ENCODE data around the gene PRF1.
"Not testable (repeated sequence)": the region's sequence is repeated elsewhere in the genome, so short reads cannot be mapped to it uniquely, and the experiment has no call there.

PRF1 gene

DNA sequence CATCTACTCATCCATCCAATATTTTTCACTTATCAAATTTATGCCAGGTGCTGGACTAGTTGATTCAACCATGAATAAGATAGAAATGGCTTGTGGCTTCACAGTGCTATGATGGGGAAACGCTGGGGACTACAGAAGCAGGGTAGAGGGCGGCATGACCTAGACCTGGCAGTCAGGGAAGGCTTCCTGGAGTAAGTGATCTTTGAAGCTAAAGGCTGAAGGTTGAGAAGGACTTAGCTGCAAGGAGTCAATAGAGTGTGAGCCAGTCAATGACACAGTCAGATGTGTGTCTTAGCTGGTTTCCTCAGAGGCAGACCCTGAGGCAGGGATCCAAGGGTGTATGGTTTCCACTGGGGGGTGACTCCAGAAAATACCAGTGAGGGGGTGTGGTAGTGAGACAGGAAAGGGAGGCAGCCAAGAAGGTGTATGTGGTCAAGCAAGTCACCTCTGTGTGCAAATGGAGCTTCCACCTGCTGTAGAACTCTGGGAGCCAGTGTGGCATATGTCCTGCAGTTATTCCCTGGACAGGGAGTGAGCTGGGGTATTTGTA lies 10.3 kb downstream of the PRF1 start:
- no peak for DNase-seq

- no peak for DNase-seq
These were observed 11.7 kb downstream of the PRF1 start for GRCh38 chr10:70590655-70591416.

DNA sequence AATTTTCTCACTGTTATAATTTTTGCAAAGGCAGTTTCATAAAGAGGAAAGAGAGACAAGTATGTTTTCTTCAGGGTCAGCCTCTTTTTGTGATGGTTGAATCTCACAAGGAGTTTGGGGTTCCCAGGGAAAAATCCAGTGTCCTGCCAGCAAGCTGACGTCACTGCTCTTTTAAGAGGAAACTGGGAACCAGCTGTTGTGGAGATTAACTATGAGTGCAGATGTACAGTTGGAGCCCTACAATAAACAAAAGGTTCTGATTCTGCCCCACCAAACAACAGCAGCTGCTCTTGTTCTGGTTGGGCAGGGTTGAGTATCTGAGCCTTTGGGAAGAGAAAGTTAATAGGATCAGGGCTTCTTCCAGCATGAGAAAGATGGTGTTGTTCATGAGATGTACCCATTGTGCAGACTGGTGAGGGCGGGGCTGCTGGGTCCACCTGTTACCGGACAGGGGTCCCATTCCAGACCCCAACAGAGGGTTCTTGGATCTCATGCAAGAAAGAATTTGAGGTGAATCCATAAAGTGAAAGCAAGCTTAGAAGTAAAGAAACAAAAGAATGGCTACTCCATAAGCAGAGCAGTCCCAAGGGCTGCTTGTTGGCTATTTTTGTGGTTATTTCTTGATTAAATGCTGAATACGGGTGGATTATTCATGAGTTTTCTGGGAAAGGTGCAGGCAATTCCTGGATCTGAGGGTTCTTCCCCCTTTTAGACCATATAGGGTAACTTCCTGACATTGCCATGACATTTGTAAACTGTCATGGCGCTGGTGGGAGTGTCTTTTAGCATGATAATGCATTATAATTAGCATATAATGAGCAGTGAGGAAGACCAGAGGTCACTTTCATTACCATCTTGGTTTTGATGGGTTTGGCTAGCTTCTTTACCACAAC lies 12.5 kb downstream of the PRF1 start:
- no peak for DNase-seq

- no peak for DNase-seq
These were observed 13.5 kb downstream of the PRF1 start for GRCh38 chr10:70588859-70589570.

- DNase-seq = no peak
These were observed 14.3 kb downstream of the PRF1 start for GRCh38 chr10:70588255-70588654.

DNA sequence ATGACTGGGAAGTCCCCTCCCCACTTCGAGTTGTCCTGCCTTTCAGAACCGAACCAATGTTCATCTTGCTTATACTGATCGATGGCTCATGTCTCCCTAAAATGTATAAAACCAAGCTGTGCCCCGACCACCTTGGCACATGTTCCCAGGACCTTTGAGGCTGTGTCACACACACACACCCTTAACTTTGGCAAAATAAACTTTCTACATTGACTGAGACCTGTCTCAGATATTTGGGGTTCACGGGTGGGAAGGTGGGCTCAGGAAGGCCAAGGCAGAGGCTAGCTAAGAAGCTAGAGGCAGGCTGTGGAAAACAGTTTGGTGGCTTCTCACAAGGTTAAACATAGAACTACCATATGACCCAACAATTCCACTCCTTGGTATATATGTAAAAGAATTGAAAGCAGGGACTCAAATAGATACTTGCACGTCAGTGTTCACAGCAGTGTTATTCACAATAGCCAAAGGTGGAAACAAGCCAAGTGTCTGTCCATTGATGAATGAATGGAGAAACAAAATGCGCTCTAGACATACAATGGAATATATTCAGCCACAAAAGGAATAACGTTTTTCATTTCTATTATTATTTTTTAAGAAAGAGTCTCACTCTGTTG lies 15.4 kb downstream of the PRF1 start:
- no peak for DNase-seq

DNA sequence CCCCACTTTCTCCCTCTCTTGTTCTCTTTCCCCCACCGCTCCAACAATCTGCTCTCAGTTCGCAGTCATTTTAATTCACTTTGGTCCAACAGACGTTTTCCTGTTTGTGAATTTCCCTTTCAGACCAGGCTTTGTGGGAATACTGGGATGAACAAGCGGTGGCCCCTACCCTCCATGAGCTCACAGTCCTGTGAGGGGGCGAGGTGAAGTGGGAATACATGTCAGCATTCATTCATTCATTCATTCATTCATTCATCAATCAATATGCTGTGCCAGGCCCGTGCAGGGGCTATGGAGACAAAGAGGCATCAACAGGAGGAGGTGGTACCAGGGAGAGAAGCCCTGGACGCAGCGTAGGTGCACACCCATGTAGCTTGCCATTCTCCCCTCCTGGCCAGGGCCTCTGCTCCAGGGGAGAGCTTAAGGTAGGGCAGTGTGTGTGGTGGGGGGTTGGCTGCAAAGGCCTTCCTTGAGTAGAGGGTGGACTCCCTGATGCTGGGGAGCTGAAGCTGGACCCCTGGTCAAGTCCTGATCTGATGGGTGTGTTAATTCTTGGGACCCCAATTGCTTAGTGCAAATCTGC lies 16.1 kb downstream of the PRF1 start:
- no peak for DNase-seq

DNA sequence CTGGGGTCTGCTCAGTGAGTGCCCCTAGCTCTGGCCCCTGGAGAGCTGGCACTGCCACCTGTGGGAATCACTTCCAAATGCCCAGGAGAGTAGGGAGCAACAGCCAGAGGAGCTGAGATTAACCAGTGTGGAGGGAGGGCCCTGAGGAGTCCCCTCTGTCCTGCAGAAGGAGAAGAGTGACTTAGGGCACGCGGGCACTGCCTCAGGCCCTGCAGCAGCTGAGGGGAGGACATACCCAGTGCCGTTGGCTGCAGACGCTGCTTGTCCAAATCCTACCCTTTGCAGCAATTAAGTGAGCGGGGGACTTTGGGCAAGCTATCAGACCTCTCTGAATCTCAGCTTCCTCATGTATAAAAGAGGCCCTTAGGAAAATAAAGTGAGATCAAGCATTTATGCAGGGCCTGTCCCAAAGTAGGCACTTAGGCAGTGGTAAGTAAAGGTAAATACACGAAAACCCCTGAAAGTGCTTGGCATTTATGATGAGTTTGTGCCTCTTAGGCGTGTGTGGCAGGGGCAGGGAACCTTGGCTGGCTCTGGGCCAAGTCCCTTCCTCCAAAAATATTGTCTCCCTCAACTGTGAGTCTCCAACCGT lies 16.9 kb downstream of the PRF1 start:
- no peak for DNase-seq

DNA sequence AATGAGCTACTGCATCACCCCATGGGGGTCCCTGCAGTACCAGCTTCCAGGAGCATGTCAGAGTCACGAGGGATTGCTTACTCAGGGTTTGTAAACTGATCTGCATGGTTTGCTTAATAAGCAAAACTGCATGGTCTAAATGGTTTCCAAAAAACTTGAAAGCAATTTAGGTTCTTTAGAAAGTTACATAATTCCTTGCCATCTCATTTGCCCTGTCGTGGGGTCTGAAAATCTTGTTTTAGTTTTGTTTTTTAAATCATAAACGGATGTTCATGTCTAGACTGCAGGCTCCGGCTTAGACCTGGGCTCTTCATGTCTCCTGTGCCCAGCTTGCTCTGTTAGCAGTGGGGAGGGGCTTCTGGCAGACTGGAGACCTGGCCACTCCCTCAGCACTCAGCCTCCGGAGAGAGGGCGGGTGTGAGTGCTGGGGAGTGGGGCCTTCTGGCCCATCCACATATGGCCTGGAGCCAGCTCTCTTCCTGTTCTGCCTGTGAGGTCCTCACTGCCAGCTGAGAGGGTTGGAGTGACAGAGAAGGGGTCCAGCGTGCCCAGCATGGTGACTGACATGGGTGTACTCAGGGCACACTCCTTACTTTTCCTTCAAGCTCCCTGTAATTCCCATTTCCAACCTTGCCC lies 17.5 kb downstream of the PRF1 start:
- no peak for DNase-seq

DNA sequence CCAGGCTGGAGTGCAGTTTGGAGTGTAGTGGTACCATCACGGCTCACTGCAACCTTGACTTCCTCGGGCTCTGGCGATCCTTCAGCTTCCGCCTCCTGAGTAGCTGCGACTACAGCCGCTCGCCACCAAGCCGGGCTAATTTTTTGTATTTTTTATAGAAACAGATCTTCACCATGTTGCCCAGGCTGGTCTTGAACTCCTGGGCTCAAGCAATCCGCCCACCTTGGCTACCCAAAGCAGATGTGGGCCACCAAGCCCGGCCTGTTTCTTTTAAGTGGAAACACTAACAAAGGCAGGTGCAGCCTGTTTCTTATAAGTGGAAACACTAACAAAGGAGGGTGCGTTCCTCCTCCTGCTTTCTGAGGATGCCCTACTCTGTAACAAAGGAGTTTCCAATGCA lies 18.2 kb downstream of the PRF1 start:
- DNase-seq = no peak

GRCh38 chr10:70583669-70584037 lies 18.9 kb downstream of the PRF1 start:
- DNase-seq = no peak

DNA sequence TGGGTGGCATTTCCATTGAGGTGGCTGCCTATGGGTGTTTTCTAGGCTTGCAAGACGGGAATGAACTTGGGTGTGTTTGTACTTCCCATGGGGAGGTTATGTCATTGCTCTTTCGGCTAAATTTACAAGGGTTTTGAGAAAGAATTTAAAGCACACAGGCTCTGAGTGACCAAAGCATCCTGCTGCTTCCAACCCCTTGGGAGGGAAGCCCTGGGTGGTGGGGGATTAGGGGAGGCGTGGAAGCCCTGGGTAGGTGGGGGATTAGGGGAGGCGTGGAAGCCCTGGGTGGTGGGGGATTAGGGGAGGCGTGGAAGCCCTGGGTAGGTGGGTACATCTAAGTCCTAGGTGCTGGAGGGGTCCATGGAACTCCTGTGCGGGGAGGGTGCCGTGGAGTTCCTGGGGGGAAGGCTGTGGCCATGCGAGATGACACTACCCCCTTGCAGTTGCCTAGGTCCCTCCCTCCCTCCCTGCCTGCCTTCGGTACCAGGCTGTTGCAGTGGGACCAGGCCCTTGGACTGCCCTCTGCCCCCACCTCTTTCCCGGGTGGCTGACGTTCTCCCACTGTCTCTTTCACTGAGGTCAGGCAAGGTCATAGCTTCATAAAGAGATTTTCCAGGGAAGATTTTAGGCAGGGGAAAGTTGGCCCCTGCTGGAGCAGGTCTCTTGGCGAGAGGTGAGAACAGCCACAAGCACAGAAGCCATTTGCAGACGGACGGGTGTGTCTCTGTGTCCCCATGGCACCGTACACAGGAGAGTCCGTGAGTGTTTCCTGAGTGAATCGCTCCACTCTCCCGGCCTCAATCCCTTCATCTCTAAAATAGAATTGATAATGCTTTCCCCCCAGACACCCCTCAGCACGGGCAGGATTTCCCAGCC lies 19.5 kb downstream of the PRF1 start:
- no peak for DNase-seq

- DNase-seq = not testable (repeated sequence)
These were observed 21.4 kb downstream of the PRF1 start for GRCh38 chr10:70581176-70581575.

GRCh38 chr10:70579234-70580002 lies 23.1 kb downstream of the PRF1 start:
- DNase-seq = no peak

DNA sequence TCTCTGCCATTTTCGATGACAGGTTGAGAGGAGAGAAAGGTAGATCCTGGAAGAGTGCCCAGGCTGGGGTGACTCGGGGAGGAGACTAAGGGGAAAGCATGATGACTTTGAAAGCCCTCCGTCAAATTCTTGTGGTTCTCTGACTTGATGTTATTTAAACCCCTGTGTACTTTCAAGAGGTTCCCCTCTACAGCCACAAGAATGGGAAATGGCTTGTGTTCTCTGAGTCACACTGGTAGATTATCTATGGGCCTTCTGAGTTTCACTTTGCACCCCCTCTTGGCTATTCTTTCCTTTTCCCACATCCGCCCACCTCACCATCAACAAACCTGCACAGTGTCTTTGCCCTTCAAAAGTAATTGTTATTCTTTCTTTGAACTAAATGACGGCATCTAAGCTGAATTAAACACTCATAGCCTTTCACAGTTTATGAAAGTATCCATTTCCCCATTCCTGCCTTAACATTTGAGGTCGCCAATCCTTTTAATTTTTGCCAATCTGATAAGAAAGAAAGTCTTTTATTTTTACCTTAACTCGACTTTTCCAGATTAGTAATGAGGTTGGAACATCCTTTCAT lies 24.1 kb downstream of the PRF1 start:
- peak in 3 of 6 experiments; percentile 44 to 57 (median 54) for DNase-seq

GRCh38 chr10:70576803-70577517 lies 25.6 kb downstream of the PRF1 start:
- DNase-seq = no peak

DNA sequence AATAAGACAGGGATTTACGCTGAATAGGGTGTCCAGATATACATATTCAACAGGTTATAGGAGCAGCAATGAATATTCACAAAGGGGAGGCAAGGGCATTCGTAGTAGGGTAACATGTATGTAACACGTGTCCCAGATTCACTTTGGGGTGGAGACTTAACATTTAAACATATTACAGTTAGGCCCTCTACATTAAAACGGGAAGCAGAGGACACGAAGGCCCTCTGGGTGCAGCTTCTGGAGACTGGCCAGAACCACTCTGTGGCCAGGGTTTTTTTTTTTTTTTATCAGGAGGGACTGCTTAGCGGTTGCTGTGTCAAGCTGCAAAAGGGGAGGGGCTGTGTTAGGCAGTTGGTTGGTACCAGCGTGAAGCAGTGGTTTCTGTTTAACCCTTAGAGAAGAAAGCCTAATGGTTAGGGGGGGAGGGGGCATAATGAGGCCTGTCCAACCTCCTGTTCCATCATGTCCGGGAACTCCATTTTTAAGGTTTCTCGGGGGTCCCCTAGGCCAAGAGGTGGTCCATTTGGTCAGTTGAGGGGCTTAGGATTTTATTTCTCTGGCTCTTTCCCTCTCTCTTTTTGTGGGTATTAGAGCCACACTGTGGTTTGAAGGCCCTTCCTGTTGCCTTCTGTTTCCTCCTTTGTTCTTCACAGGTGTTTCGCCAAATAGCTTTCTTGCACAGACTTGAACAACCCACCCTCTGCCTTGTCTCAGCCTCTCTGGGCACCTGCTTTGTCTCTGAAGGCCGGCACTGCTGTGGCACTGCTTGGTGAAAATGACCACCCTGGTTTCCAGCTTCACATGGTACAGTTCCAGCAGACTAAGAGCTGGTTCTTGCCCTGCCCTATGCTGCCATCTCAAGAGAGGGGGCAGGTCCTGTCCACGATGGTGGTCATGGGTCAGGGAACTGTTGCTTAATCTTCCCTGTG lies 26.4 kb downstream of the PRF1 start:
- no peak for DNase-seq
